ENCODE data around the gene EGLN1.

DNA sequence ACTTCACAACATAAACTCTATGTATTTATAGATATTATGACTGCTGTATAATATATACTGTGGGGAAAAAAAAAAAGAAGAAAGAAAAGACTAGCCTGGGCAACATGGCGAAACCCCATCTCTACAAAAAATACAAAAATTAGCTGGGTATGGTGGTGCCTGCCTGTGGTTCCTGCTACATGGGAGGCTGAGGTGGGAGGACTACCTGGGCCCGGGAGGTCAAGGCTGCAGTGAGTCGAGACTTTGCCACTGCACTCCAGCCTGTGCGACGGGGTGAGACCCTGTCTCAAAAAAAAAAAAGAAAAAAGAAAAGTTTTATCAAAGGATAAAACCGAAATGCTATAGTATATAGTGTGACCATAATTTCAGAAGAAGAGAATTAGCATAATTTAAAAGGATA is 87.1 kb downstream of the EGLN1 start:
- TF ChIP-seq MAX (IDR thresholded peaks at IDR 0.05), result no peak
- TF ChIP-seq YY1 (IDR thresholded peaks at IDR 0.05; ENCODE audit: low read depth), result no peak
- TF ChIP-seq, protein P1, sequence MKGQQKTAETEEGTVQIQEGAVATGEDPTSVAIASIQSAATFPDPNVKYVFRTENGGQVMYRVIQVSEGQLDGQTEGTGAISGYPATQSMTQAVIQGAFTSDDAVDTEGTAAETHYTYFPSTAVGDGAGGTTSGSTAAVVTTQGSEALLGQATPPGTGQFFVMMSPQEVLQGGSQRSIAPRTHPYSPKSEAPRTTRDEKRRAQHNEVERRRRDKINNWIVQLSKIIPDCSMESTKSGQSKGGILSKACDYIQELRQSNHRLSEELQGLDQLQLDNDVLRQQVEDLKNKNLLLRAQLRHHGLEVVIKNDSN (IDR thresholded peaks at IDR 0.05), result no peak
- no peak for TF ChIP-seq TAF1 (IDR thresholded peaks at IDR 0.05; ENCODE audit: low read depth)
